Thyroid gland (tissue), 4 donors: Measurements from ENCODE around the gene FHDC1. TPM values are rescaled to one million over a fixed set of nuclear protein-coding genes. Genes with fewer than 3 reads are reported as not detected.

Experiments
- DNase-seq, 2 donors: peaks; one replicate each; pipeline ENCODE4 v3.0.0-alpha.2; 2019
- H3K27ac ChIP-seq, 3 donors: fragments of 200-600 bp; sonication (generic); 1 replicate in 2 of 3; 2 replicates in 1 of 3; pipeline ENCODE4 v1.5.1; 2016 to 2019; ENCODE audit warnings: mild to moderate bottlenecking in 1 of 3, moderate library complexity in 1 of 3
- H3K27me3 ChIP-seq: fragments of 200-600 bp; sonication (generic); one replicate; pipeline ENCODE4 v1.5.1; 2019
- H3K36me3 ChIP-seq, 2 donors: fragments of 200-600 bp; sonication (generic); one replicate each; pipeline ENCODE4 v1.5.1; 2016 to 2019
- H3K4me1 ChIP-seq, 2 donors: fragments of 200-600 bp; sonication (generic); one replicate each; pipeline ENCODE4 v1.5.1; 2017 to 2019
- H3K4me3 ChIP-seq, 3 donors: fragments of 200-600 bp; sonication (generic); replicated peaks in 1 of 3; 1 replicate in 2 of 3; 2 replicates in 1 of 3; pipeline ENCODE4 v1.5.1; 2016; ENCODE audit warnings: mild to moderate bottlenecking in 1 of 3
- H3K9me3 ChIP-seq: fragments of 200-600 bp; sonication (generic); one replicate; pipeline ENCODE4 v1.5.1; 2017
- POLR2A ChIP-seq, 2 donors: fragments of 450-650 bp; IDR thresholded peaks; one replicate each; pipeline ENCODE4 v1.6.1; 2017; ENCODE audit warnings: antibody characterized with exemption in 2 of 2, mild to moderate bottlenecking in 2 of 2, moderate library complexity in 1 of 2
- WGBS, 2 donors: methylation state at CpG; one replicate each; pipeline ENCODE4 v1.1.5; 2017; 5-methylcytosine and 5-hydroxymethylcytosine counted together
- intact Hi-C: fragments of 100-400 bp; cut with DNase I; formaldehyde crosslinking; loops from one replicate; pipeline ENCODE4 v1.15.1; 2023
- total RNA-seq, 4 donors: library from RNA; depleted of rRNA; stranded (reverse); fragments of >200 nt; gene quantifications; one replicate each; pipeline ENCODE4 v1.2.3, GENCODE V29; 2016
- TF ChIP-seq, protein P1 (sequence below), 6 experiments: fragments of 200-600 bp in 3 of 6; fragments of 450-650 bp in 3 of 6; sonication (generic) in 3 of 6; IDR thresholded peaks; one replicate each; pipeline ENCODE4 v1.5.1; 2016 to 2019; ENCODE audit warnings: antibody characterized with exemption in 6 of 6, mild to moderate bottlenecking in 2 of 6, inconsistent platforms in 1 of 6, moderate library complexity in 1 of 6

The FHDC1 gene
- total RNA-seq, 4 donors from 2014 or later = 12.4 to 26.2 (median 18.3) TPM

DNA sequence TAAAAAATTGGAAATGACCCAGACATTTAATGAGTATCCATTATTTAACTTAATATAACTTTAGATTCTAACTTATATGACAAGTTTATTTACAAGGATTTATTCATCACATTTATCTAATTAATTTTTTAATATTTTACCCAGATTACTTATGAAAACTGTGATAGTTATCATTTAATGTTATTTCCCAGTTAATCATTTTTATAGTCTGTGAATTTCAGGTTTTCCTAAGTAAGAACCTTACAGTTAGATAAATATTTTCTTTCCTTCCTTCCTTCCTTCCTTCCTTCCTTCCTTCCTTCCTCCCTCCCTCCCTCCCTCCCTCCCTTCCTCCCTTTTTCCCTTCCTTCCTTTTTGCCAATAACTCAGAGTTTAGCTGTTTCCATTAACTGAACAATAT is 14.8 kb upstream of the FHDC1 start:
- Histone ChIP-seq H3K27ac (no peak overlapping the region), H3K36me3 (no peaks in the 10 kb centered on the region), H3K4me3 (no peak overlapping the region), H3K27me3 (no peaks in the 10 kb centered on the region), H3K4me1 (peaks cover 14 to 16% of the 10 kb centered on the region in 2 donors), H3K9me3 (no peaks in the 10 kb centered on the region)
- intact Hi-C loops = no loop called here
- DNase-seq = no peak
- TF ChIP-seq, protein P1, sequence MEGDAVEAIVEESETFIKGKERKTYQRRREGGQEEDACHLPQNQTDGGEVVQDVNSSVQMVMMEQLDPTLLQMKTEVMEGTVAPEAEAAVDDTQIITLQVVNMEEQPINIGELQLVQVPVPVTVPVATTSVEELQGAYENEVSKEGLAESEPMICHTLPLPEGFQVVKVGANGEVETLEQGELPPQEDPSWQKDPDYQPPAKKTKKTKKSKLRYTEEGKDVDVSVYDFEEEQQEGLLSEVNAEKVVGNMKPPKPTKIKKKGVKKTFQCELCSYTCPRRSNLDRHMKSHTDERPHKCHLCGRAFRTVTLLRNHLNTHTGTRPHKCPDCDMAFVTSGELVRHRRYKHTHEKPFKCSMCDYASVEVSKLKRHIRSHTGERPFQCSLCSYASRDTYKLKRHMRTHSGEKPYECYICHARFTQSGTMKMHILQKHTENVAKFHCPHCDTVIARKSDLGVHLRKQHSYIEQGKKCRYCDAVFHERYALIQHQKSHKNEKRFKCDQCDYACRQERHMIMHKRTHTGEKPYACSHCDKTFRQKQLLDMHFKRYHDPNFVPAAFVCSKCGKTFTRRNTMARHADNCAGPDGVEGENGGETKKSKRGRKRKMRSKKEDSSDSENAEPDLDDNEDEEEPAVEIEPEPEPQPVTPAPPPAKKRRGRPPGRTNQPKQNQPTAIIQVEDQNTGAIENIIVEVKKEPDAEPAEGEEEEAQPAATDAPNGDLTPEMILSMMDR (IDR thresholded peaks at IDR 0.05) = no peak
- no peak for TF ChIP-seq POLR2A (IDR thresholded peaks at IDR 0.05)

DNA sequence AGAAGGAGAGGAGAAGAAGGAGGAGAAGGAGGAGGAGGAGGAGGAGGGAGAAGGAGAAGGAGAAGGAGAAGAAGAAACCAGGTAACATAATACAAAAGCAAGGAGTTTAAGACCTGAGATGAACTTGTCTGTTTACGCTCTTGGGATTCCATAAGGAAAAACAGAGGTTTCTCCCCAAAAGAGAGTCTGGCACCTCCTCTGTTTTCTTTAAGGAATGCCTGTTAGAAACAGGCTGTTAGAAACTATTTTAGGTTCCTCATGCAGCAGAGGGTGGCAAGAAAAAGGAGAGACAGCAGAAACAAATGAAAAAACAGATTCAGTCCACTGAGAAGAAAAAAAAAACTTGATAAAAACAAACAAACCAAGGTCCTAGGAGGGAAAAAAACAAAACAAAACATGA is 10.3 kb upstream of the FHDC1 start:
- no peak for TF ChIP-seq POLR2A (IDR thresholded peaks at IDR 0.05)
- TF ChIP-seq, protein P1 (IDR thresholded peaks at IDR 0.05) = no peak
- Histone ChIP-seq H3K4me3 (no peak overlapping the region), H3K27me3 (no peaks in the 10 kb centered on the region), H3K4me1 (peaks cover 26 to 35% of the 10 kb centered on the region in 2 donors), H3K36me3 (no peaks in the 10 kb centered on the region), H3K27ac (peak overlapping the region; percentile 55 to 81 (median 74)), H3K9me3 (no peaks in the 10 kb centered on the region)
- WGBS, 2 donors = 84 to 90% methylated on average over 1 of the region's 1 CpG
- intact Hi-C loops = no loop called here
- no peak for DNase-seq

DNA sequence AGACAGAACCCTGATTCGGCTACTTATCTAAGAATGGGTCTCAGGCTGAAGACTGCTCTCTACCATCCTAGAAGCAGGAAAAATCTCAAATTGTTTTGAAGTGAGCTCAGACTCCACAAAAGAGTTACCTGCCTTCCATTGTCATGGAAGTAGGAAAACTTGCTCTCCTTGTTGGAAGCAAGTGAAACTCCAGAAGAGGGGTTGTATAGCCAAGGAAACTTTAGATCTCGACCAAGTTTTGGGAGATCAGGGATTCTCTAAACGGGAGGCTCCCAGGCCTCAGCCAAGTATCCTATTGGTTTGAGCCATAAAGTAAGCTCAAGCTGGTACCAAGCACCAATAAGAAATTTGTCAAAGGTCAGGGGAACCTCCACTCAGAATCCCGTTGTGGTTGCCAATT is 9.2 kb upstream of the FHDC1 start:
- no peak overlapping the region for H3K4me3 ChIP-seq
- no peaks in the 10 kb centered on the region for H3K9me3 ChIP-seq
- peaks cover 26 to 35% of the 10 kb centered on the region in 2 donors for H3K4me1 ChIP-seq
- H3K27ac ChIP-seq = peak overlapping the region; percentile 55 to 81 (median 74)
- H3K27me3 ChIP-seq = no peaks in the 10 kb centered on the region
- no peaks in the 10 kb centered on the region for H3K36me3 ChIP-seq
- TF ChIP-seq, protein P1 (IDR thresholded peaks at IDR 0.05) = no peak
- TF ChIP-seq POLR2A (IDR thresholded peaks at IDR 0.05) = no peak
- no peak for DNase-seq
- 86 to 91% methylated on average over 4 of the region's 4 CpGs for WGBS, 2 donors
- intact Hi-C loops = no loop called here

DNA sequence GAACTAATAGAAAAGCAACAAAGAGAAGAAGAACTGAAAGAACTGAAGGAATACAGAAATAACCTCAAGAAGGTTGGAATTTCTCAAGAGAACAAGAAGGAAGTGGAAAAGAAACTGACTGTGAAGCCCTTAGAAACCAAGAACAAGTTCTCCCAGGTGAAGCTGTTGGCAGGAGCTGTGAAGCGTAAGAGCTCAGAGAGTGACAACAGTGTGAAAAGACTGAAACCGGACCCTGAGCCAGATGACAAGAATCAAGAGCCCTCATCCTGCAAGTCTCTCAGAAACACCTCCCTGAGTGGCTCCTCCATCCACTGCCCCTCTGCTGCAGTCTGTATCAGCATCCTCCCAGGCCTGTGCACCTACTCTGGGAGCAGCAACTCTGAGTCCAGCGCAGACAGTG is 8.4 kb upstream of the FHDC1 start:
- Histone ChIP-seq H3K27me3 (no peaks in the 10 kb centered on the region), H3K36me3 (no peaks in the 10 kb centered on the region), H3K4me1 (peaks cover 26 to 35% of the 10 kb centered on the region in 2 donors), H3K9me3 (no peaks in the 10 kb centered on the region), H3K27ac (peak overlapping the region; percentile 55 to 81 (median 74)), H3K4me3 (no peak overlapping the region)
- intact Hi-C loops = no loop called here
- 42 to 54% methylated on average over 3 of the region's 3 CpGs for WGBS, 2 donors
- DNase-seq = peak; percentile 80 to 81
- TF ChIP-seq, protein P1 (IDR thresholded peaks at IDR 0.05) = no peak
- TF ChIP-seq POLR2A (IDR thresholded peaks at IDR 0.05) = no peak

DNA sequence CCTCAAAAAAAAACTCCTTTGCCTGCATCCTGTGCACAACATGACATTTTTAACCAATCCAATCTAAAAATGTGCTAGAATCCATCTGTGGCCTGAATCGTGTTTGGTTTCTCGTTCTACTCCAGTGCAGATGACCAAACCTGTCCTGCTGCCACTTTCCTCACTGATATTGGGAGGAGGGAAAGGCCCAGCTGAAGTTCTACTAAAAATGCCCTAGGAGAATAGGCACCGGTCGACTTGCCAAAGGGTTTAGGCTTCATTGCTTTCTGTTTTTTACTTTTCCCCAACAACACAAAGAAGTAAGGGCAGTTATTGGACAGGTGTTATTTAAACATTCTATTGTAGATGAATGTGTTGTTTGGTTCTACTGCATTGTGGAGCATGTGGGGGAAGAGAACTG is 7.8 kb upstream of the FHDC1 start:
- Histone ChIP-seq H3K36me3 (no peaks in the 10 kb centered on the region), H3K9me3 (no peaks in the 10 kb centered on the region), H3K27me3 (no peaks in the 10 kb centered on the region), H3K27ac (peak overlapping the region; percentile 55 to 81 (median 74)), H3K4me3 (no peak overlapping the region), H3K4me1 (peaks cover 26 to 35% of the 10 kb centered on the region in 2 donors)
- DNase-seq = peak; percentile 63 to 70
- WGBS, 2 donors = 37 to 46% methylated on average over 4 of the region's 4 CpGs
- intact Hi-C loops = no loop called here
- TF ChIP-seq, protein P1 (IDR thresholded peaks at IDR 0.05) = peak in 1 of 6 experiments; percentile 19
- TF ChIP-seq POLR2A (IDR thresholded peaks at IDR 0.05) = no peak
